OCI-LY1 (cell line): ENCODE results near the gene TOM1L2.

Source experiments
- H2AFZ ChIP-seq: fragments of 200-600 bp; sonication (generic), shearing (Covaris generic); 2 replicates; pipeline ENCODE4 v1.6.0; 2014; ENCODE audit warnings: antibody characterized with exemption, mild to moderate bottlenecking, low read length
- H3F3A ChIP-seq: fragments of 200-600 bp; sonication (generic), shearing (Covaris generic); 2 replicates; pipeline ENCODE4 v1.6.0; 2014; ENCODE audit warnings: mild to moderate bottlenecking, antibody characterized with exemption, low read length, moderate library complexity; ENCODE audit not compliant: insufficient read depth
- H3K27ac ChIP-seq: fragments of 200-600 bp; sonication (generic); 2 replicates; pipeline ENCODE4 v1.5.1; 2014; ENCODE audit warnings: low read length, mixed run types, mild to moderate bottlenecking, low read depth; ENCODE audit not compliant: poor library complexity, severe bottlenecking
- H3K27me3 ChIP-seq: fragments of 200-600 bp; sonication (generic); 2 replicates; pipeline ENCODE4 v1.6.0; 2014; ENCODE audit warnings: antibody characterized with exemption, mild to moderate bottlenecking, low read length, moderate library complexity; ENCODE audit not compliant: insufficient read depth
- H3K36me3 ChIP-seq: fragments of 200-600 bp; sonication (generic); 2 replicates; pipeline ENCODE4 v1.6.1; 2014; ENCODE audit warnings: mild to moderate bottlenecking, antibody characterized with exemption, low read length, moderate library complexity, mixed read lengths; ENCODE audit not compliant: insufficient read depth
- H3K4me1 ChIP-seq: fragments of 200-600 bp; sonication (generic); 2 replicates; pipeline ENCODE4 v1.5.1; 2014; ENCODE audit warnings: mild to moderate bottlenecking, low read length, moderate library complexity; ENCODE audit not compliant: insufficient read depth, severe bottlenecking
- H3K4me2 ChIP-seq: fragments of 200-600 bp; sonication (generic), shearing (Covaris generic); 2 replicates; pipeline ENCODE4 v1.6.1; 2014; ENCODE audit warnings: low read length
- H3K4me3 ChIP-seq: fragments of 200-600 bp; sonication (generic); 2 replicates; pipeline ENCODE4 v1.5.1; 2014; ENCODE audit warnings: low read length, low read depth, mild to moderate bottlenecking, mixed read lengths; ENCODE audit not compliant: poor library complexity, severe bottlenecking
- H3K79me2 ChIP-seq: fragments of 200-600 bp; shearing (Covaris generic); 2 replicates; pipeline ENCODE4 v1.6.1; 2016; ENCODE audit warnings: mixed run types, low read length, mixed read lengths; ENCODE audit not compliant: insufficient read depth
- H3K9ac ChIP-seq: fragments of 200-600 bp; sonication (generic), shearing (Covaris generic); 2 replicates; pipeline ENCODE4 v1.6.1; 2014; ENCODE audit warnings: mild to moderate bottlenecking, low read length, mixed read lengths
- H3K9me2 ChIP-seq: fragments of 200-600 bp; sonication (generic), shearing (Covaris generic); 2 replicates; pipeline ENCODE4 v1.6.1; 2014; ENCODE audit warnings: low read depth, mild to moderate bottlenecking, low read length, mixed read lengths
- H3K9me3 ChIP-seq: fragments of 200-600 bp; shearing (Covaris generic); 2 replicates; pipeline ENCODE4 v1.6.1; 2014; ENCODE audit warnings: low read length, mixed read lengths
- H4K20me1 ChIP-seq: fragments of 200-600 bp; sonication (generic), shearing (Covaris generic); 2 replicates; pipeline ENCODE4 v1.6.0; 2016; ENCODE audit warnings: mild to moderate bottlenecking, low read length; ENCODE audit not compliant: insufficient read depth
- EZH2 ChIP-seq: fragments of 200-600 bp; sonication (generic), shearing (Covaris generic); IDR thresholded peaks from 2 replicates; pipeline ENCODE4 v1.8.0; 2017; ENCODE audit warnings: borderline replicate concordance, mixed run types, mild to moderate bottlenecking, antibody characterized with exemption, low read length, moderate library complexity, mixed read lengths
- TF ChIP-seq, protein P1 (sequence below): fragments of 200-600 bp; sonication (generic), shearing (Covaris generic); IDR thresholded peaks from 2 replicates; pipeline ENCODE4 v1.5.1; 2017; ENCODE audit warnings: mild to moderate bottlenecking, antibody characterized with exemption, low read length, moderate library complexity, mixed read lengths

The TOM1L2 gene

DNA sequence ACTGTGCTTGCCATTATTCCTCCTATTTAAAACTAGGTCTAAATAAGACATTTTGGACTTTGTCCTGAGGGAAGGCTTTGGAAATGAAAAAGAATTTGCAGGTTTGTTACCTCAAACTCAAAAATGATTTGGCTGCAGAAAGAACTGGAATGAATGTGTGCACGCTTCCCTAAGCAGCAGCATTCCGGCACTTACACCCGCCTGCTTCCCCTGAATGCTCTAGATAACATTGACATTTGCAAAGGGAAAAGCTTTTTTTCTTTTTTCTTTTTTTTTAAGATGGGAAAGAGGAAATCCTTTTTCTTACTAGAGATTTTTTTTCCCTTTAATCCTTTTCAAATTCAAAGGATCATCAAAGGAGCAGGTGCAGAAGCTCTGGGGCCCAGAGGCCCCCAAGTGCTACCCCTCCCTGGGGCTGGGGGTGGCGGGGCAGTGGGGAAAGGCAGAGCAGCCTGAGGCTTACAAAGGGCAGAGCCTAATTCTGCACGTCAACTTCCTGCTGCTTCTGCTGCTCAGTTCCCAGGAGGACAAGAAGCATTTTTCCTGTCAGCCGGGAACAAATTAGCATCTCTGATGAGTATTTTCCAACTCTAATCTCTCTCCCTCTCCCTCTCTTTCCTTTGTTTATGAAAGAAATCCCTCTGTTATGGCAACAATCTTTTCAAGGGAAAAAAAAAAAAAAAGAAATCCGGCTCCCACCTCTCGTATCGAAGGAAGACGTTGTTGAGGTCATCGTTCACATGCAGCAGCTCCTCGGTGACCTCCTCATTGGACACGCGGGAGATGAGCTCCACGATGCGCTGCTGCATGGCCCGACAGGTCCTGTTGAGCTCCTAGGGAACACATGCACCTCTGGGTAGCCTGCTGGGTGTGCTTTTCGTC lies 103.3 kb downstream of the TOM1L2 start:
- Histone ChIP-seq H4K20me1 (no peaks in the 10 kb centered on the region), H3K4me2 (no peak overlapping the region), H3K27ac (no peak overlapping the region), H3F3A (no peaks in the 10 kb centered on the region), H3K36me3 (no peaks in the 10 kb centered on the region), H3K4me3 (no peak overlapping the region), H3K27me3 (no peaks in the 10 kb centered on the region), H3K9ac (no peak overlapping the region), H2AFZ (no peak overlapping the region), H3K4me1 (no peaks in the 10 kb centered on the region), H3K79me2 (no peaks in the 10 kb centered on the region), H3K9me3 (no peaks in the 10 kb centered on the region), H3K9me2 (no peaks in the 10 kb centered on the region)
- TF ChIP-seq, protein P1, sequence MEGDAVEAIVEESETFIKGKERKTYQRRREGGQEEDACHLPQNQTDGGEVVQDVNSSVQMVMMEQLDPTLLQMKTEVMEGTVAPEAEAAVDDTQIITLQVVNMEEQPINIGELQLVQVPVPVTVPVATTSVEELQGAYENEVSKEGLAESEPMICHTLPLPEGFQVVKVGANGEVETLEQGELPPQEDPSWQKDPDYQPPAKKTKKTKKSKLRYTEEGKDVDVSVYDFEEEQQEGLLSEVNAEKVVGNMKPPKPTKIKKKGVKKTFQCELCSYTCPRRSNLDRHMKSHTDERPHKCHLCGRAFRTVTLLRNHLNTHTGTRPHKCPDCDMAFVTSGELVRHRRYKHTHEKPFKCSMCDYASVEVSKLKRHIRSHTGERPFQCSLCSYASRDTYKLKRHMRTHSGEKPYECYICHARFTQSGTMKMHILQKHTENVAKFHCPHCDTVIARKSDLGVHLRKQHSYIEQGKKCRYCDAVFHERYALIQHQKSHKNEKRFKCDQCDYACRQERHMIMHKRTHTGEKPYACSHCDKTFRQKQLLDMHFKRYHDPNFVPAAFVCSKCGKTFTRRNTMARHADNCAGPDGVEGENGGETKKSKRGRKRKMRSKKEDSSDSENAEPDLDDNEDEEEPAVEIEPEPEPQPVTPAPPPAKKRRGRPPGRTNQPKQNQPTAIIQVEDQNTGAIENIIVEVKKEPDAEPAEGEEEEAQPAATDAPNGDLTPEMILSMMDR = no peak
- TF ChIP-seq EZH2 = no peak

DNA sequence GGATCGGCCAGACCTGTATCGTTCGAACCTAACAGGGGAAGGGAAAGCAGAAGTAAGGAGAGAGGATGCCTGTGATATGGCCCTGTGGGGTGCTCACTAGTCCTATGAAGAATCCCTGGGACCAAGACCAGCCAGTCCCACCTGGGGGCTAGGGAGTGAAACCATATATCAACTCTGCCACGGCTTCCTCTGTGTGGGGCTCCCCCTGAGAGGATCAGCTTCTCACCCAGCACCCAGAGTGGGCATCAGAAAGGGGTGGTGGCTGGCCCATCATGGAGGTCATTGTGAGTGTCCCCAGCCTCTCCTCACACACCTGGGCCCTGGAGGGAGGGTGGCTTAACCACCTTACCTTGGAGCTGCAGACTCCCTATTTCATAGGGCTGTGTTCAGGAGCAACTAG lies 105.3 kb downstream of the TOM1L2 start:
- Histone ChIP-seq H3F3A (no peaks in the 10 kb centered on the region), H3K9ac (no peak overlapping the region), H3K4me2 (no peak overlapping the region), H3K4me1 (no peaks in the 10 kb centered on the region), H2AFZ (no peak overlapping the region), H3K9me3 (no peaks in the 10 kb centered on the region), H3K9me2 (no peaks in the 10 kb centered on the region), H3K27me3 (no peaks in the 10 kb centered on the region), H3K79me2 (no peaks in the 10 kb centered on the region), H3K4me3 (no peak overlapping the region), H3K36me3 (no peaks in the 10 kb centered on the region), H4K20me1 (no peaks in the 10 kb centered on the region), H3K27ac (no peak overlapping the region)
- no peak for TF ChIP-seq EZH2
- TF ChIP-seq, protein P1 = no peak

- no peak overlapping the region for H3K9ac ChIP-seq
- H3K4me1 ChIP-seq = no peaks in the 10 kb centered on the region
- no peak overlapping the region for H2AFZ ChIP-seq
- H3K27me3 ChIP-seq = no peaks in the 10 kb centered on the region
- no peak overlapping the region for H3K4me3 ChIP-seq
- H3K9me3 ChIP-seq = no peaks in the 10 kb centered on the region
- no peaks in the 10 kb centered on the region for H3K36me3 ChIP-seq
- H3K27ac ChIP-seq = no peak overlapping the region
- no peak for TF ChIP-seq EZH2
- TF ChIP-seq, protein P1 = no peak
- no peaks in the 10 kb centered on the region for H3K79me2 ChIP-seq
- no peaks in the 10 kb centered on the region for H3K9me2 ChIP-seq
- H3K4me2 ChIP-seq = no peak overlapping the region
- H3F3A ChIP-seq = no peaks in the 10 kb centered on the region
- no peaks in the 10 kb centered on the region for H4K20me1 ChIP-seq
Observed at GRCh38 chr17:17866425-17866824, 105.8 kb downstream of the TOM1L2 start.
